GM10847 (cell line): ENCODE measurements around the gene GRAP.

ENCODE experiments used
- POLR2A ChIP-seq: IDR thresholded peaks from 2 replicates; pipeline ENCODE4 v1.6.1; 2011; ENCODE audit not compliant: insufficient read length; ENCODE audit errors: extremely low read depth

The GRAP gene

GRCh38 chr17:18976201-18976600 lies 70.6 kb downstream of the GRAP start:
- no peak for TF ChIP-seq POLR2A

- TF ChIP-seq POLR2A, result no peak
Measured at GRCh38 chr17:18975597-18975996, 71.2 kb downstream of the GRAP start.

- TF ChIP-seq POLR2A, result no peak
Measured at GRCh38 chr17:18974407-18975149, 72.2 kb downstream of the GRAP start.

- TF ChIP-seq POLR2A, result no peak
Measured at GRCh38 chr17:18971801-18972200, 75.0 kb downstream of the GRAP start.
